HT1080 (cell line): ENCODE results near the gene STEAP3. TPM values are rescaled to one million over a fixed set of nuclear protein-coding genes. Genes with fewer than 3 reads are reported as not detected.

ENCODE experiments used
- DNase-seq: peaks from one replicate; pipeline ENCODE4 v3.0.0-alpha.2; 2015; ENCODE audit warnings: low read depth
- total RNA-seq: library from RNA; depleted of rRNA; stranded (reverse); fragments of >200 nt; shearing (Covaris generic); gene quantifications from 2 replicates; pipeline ENCODE4 v1.2.3, GENCODE V29; 2014; rRNA removed

STEAP3 gene
- total RNA-seq, 1 experiment from 2014 or later: 87.6 TPM

- DNase-seq: no peak
Measured at GRCh38 chr2:119291588-119292167, 68.0 kb downstream of the STEAP3 start.

DNA sequence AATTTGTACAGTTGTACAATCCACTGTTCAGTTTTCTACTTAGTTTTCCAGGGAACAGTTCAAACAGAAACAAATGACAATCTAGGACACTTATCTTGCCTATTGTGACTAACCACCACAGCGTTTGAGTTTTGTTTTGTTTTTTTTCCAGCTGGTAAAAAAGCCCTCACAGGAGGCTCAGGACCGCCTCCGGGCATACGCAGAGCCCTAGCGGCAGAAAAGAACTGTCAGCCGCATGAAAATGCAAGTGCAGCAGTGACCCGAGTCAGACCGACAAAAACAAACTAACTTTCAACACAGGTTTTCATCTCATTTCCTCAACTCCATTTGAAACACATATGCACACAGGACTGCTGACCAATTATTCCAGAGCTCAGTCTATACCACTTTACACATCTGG, 68.6 kb downstream of the STEAP3 start:
- DNase-seq: no peak

GRCh38 chr2:119293254-119293653, 69.6 kb downstream of the STEAP3 start:
- DNase-seq: peak; percentile 45

DNA sequence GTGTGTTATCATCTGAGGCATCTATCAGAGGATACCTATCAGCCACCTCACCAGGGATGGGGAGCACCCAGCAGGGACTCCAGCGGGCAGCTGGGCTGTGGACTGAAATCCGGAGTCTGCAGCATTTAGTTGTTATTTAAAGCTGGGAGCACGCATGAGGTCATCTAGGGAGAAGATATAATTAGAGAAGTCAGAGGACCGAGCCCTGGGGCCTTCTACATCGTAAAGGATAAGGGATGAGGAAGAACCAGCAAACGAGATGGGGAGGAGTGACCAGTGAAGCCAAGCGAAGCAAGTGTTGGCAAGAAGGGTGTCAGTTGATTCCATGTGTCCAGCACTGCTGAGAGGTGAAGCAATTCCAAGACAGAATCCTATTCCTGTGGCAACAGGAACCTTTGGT, 70.3 kb downstream of the STEAP3 start:
- no peak for DNase-seq

GRCh38 chr2:119294671-119295070, 71.0 kb downstream of the STEAP3 start:
- DNase-seq: no peak

DNA sequence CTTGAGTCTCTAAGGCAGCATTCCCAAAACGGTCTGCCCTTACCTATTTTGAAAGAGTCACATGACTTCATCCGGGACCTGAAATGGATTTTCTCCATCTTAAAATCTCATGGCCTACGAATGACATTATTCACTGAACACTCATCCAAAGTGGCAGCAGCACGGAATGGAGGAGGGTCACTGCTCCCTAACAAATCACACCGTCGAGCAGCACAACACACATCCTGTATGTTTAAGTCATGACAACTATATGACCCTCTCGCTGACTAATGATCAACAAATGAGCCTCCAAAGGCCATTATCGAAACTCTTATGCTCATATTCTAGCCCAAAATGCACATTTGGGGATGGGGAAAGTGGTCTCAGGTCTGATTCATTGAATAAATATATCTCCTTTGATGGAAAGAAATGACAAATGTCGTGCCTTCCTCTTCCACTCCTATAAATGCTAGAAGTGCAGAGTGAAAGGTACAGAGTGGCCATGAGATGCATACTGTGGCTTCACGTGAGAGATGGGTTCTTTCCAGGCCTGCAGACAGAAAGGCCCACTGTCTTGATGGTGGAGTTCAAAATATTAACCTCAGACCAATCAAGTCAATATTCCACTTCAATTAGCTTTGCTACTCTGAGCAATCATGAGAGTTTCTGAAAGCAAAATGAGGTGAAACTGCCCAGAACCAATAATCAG, 72.2 kb downstream of the STEAP3 start:
- no peak for DNase-seq

- no peak for DNase-seq
Measured at GRCh38 chr2:119301413-119301812, 77.8 kb downstream of the STEAP3 start.

DNA sequence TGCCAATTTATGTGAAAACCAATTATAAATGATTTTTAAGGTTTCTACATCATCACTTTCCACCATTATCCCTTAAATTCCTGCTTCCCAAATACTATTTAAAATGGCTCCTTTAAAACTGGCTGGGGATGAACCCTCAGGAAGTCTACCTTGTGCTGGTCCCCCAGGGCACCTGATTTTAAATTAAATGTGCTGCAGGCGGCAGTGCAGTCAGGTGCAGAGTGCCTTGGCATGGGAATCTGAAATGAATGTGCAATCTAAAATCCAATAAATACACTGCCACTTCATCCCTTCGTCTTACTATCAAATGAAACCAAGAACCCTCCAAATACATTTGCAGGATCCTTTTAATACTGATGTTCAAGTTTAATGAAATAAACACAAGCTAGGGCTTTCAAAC, 81.2 kb downstream of the STEAP3 start:
- DNase-seq: no peak

GRCh38 chr2:119305497-119306195, 82.0 kb downstream of the STEAP3 start:
- DNase-seq: no peak

- DNase-seq: no peak
Measured at GRCh38 chr2:119306196-119306590, 82.6 kb downstream of the STEAP3 start.

GRCh38 chr2:119307419-119308140, 83.9 kb downstream of the STEAP3 start:
- DNase-seq: no peak

- no peak for DNase-seq
Measured at GRCh38 chr2:119308793-119309330, 85.2 kb downstream of the STEAP3 start.

DNA sequence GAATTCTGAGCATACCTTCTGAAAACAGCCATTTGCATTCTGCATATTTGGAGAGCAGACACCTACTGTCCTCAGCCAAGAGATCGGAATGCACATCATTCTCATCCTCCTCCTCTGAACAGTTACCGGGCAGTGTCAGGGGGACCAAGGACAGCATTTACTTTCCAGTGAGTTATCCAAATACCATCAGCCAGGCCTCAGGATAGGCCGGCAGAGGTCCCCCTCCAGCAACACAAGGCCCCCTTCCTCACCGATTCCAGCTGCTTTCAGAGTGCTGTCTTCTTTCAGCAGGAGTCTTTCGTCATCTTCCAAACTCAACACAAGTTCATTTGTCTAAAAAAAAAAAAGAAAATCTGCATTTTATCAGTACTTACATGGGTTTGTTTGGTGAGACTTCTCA, 87.7 kb downstream of the STEAP3 start:
- DNase-seq: no peak

DNA sequence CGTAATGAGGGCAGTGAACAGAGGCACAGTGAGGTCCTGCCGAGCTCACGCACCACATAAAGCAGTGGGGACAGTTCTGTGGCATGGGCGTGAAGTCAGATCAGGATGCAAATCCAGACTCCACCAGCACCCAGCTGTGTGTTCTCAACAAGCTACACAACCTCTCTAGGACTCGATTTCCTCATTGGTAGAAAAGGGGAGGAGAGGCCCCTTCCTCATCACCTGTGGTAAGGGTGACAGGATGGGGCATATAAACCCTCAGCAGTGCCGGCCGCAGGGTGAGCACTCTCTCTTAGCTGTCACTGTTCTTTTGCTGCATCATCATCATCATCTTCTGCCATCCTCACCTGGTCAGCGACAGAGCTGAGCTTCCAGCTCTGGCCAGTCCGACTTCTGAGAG, 88.2 kb downstream of the STEAP3 start:
- no peak for DNase-seq

Other genes starting within 250 kb of the STEAP3 start
- 0.03 TPM in 1 of 2 replicates, not detected in the other for gene C1QL2, start 65.1 kb upstream of the STEAP3 start, total RNA-seq
- 11.5 and 15.5 TPM in 2 replicates for gene C2orf76, start 143.0 kb downstream of the STEAP3 start, total RNA-seq
- gene DBI, start 143.1 kb downstream of the STEAP3 start, total RNA-seq: 142 and 172 TPM in 2 replicates
- gene TMEM37, start 208.0 kb downstream of the STEAP3 start, total RNA-seq: 0.24 and 0.27 TPM in 2 replicates